ENCODE results near the gene HIPK1. TPM values are rescaled to one million over a fixed set of nuclear protein-coding genes. Genes with fewer than 3 reads are reported as not detected.

The HIPK1 gene
- total RNA-seq, 1 experiment from 2014 or later: 40.1 TPM

DNA sequence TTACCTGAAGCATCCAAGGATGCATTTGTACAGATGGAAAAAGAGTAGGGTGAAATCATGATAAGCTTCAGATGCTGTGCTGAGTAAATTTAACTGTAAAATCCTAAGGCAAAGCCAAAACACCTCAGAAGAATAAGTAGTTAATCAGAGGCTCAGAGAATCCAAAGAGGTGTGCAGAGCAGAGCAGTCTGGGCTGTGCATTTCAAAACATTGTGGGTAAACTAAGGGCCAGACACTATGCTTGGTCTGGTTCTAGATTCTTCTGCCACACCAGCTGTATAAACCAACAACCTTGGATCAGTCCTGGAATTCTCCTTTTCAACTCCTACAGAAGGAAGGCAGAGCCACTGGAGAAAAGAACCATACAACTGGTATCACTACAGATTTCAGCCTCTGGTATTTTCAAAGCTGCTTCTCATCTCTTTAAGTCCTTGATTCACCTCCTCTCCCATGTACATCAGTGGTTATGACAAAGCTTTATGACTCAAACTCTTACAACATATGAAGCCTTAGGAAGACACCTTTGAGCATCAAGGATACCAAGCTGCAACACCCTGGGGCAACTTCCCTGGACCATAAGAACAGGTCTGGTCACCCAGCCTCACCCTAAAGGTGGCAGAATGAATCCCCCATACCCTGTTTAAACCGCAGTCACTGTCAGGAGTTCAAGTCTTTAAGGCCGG lies 11.6 kb upstream of the HIPK1 start:
- Histone ChIP-seq H2AFZ (ENCODE audit: low read depth, low read length, poor library complexity, severe bottlenecking) (no peak overlapping the region), H3K27ac (ENCODE audit: low read depth, low read length) (no peak overlapping the region), H3K27me3 (ENCODE audit: insufficient read depth, low read length) (no peaks in the 10 kb centered on the region), H3K4me1 (ENCODE audit: control insufficient read depth in 1 of 2, insufficient read depth in 2 of 2, low read length in 2 of 2) (no peaks in the 10 kb centered on the region), H3K9ac (ENCODE audit: low read length) (no peak overlapping the region), H3K36me3 (ENCODE audit: control insufficient read depth in 1 of 2, insufficient read depth in 2 of 2, low read length in 2 of 2) (no peaks in the 10 kb centered on the region), H4K20me1 (ENCODE audit: insufficient read depth) (no peaks in the 10 kb centered on the region), H3K79me2 (ENCODE audit: insufficient read depth, low read length) (no peaks in the 10 kb centered on the region), H3K4me3 (replicated peaks in 1 of 2; ENCODE audit: low read depth in 1 of 2, low read length in 2 of 2) (no peak overlapping the region), H3K9me2 (ENCODE audit: insufficient read depth) (no peaks in the 10 kb centered on the region), H3K4me2 (ENCODE audit: low read length) (no peak overlapping the region), H3K9me3 (ENCODE audit: control insufficient read depth in 1 of 2, insufficient read depth in 1 of 2, low read depth in 1 of 2, low read length in 2 of 2) (no peaks in the 10 kb centered on the region)
- CTCF ChIA-PET: no interaction called here
- DNase-seq (ENCODE audit: low read depth, low spot score): no peak
- RAD21 ChIA-PET (ENCODE audit: low non-redundant PET in 1 of 2, low total read pairs in 2 of 2, uncharacterized antibody in 2 of 2, unreplicated experiment in 2 of 2): no interaction called here
- no peak for ATAC-seq
- intact Hi-C loops (cut with micrococcal nuclease): no loop called here
- TF ChIP-seq, protein P1, sequence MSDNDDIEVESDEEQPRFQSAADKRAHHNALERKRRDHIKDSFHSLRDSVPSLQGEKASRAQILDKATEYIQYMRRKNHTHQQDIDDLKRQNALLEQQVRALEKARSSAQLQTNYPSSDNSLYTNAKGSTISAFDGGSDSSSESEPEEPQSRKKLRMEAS (IDR thresholded peaks at IDR 0.05): no peak
- TF ChIP-seq JUND (IDR thresholded peaks at IDR 0.05): no peak
- TF ChIP-seq, protein P2, sequence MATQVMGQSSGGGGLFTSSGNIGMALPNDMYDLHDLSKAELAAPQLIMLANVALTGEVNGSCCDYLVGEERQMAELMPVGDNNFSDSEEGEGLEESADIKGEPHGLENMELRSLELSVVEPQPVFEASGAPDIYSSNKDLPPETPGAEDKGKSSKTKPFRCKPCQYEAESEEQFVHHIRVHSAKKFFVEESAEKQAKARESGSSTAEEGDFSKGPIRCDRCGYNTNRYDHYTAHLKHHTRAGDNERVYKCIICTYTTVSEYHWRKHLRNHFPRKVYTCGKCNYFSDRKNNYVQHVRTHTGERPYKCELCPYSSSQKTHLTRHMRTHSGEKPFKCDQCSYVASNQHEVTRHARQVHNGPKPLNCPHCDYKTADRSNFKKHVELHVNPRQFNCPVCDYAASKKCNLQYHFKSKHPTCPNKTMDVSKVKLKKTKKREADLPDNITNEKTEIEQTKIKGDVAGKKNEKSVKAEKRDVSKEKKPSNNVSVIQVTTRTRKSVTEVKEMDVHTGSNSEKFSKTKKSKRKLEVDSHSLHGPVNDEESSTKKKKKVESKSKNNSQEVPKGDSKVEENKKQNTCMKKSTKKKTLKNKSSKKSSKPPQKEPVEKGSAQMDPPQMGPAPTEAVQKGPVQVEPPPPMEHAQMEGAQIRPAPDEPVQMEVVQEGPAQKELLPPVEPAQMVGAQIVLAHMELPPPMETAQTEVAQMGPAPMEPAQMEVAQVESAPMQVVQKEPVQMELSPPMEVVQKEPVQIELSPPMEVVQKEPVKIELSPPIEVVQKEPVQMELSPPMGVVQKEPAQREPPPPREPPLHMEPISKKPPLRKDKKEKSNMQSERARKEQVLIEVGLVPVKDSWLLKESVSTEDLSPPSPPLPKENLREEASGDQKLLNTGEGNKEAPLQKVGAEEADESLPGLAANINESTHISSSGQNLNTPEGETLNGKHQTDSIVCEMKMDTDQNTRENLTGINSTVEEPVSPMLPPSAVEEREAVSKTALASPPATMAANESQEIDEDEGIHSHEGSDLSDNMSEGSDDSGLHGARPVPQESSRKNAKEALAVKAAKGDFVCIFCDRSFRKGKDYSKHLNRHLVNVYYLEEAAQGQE (IDR thresholded peaks at IDR 0.05; ENCODE audit: low read depth): no peak
- no TSS peak for BruUV-seq (replicated peaks)
- POLR2A ChIA-PET: interaction anchor here (1.9 kb wide), 1 partner anchor 11 kb away, joined by 5 read pairs; no protein-coding TSS in a partner anchor

GRCh38 chr1:113918243-113918642 lies 10.9 kb upstream of the HIPK1 start:
- no peaks in the 10 kb centered on the region for H4K20me1 ChIP-seq (ENCODE audit: insufficient read depth)
- H3K9me3 ChIP-seq (ENCODE audit: control insufficient read depth in 1 of 2, insufficient read depth in 1 of 2, low read depth in 1 of 2, low read length in 2 of 2): no peaks in the 10 kb centered on the region
- BruUV-seq (replicated peaks): no TSS peak
- no peak overlapping the region for H3K27ac ChIP-seq (ENCODE audit: low read depth, low read length)
- ChIA-PET RAD21 (ENCODE audit: low non-redundant PET in 1 of 2, low total read pairs in 2 of 2, uncharacterized antibody in 2 of 2, unreplicated experiment in 2 of 2) (no interaction called here), POLR2A (no interaction called here), CTCF (no interaction called here)
- H3K4me3 ChIP-seq (replicated peaks in 1 of 2; ENCODE audit: low read depth in 1 of 2, low read length in 2 of 2): no peak overlapping the region
- ATAC-seq (no peak), DNase-seq (ENCODE audit: low read depth, low spot score) (no peak)
- H3K4me1 ChIP-seq (ENCODE audit: control insufficient read depth in 1 of 2, insufficient read depth in 2 of 2, low read length in 2 of 2): no peaks in the 10 kb centered on the region
- no peak overlapping the region for H3K9ac ChIP-seq (ENCODE audit: low read length)
- no peak overlapping the region for H3K4me2 ChIP-seq (ENCODE audit: low read length)
- H3K27me3 ChIP-seq (ENCODE audit: insufficient read depth, low read length): no peaks in the 10 kb centered on the region
- H3K79me2 ChIP-seq (ENCODE audit: insufficient read depth, low read length): no peaks in the 10 kb centered on the region
- H3K36me3 ChIP-seq (ENCODE audit: control insufficient read depth in 1 of 2, insufficient read depth in 2 of 2, low read length in 2 of 2): no peaks in the 10 kb centered on the region
- no peaks in the 10 kb centered on the region for H3K9me2 ChIP-seq (ENCODE audit: insufficient read depth)
- no peak for TF ChIP-seq JUND (IDR thresholded peaks at IDR 0.05)
- TF ChIP-seq EGR1 (IDR thresholded peaks at IDR 0.05; ENCODE audit: low read depth): no peak
- no peak for TF ChIP-seq ZNF274 (IDR thresholded peaks at IDR 0.05; ENCODE audit: low read depth, low read length)
- TF ChIP-seq ZFX (IDR thresholded peaks at IDR 0.05): no peak
- TF ChIP-seq YY1 (IDR thresholded peaks at IDR 0.05; ENCODE audit: extremely low read depth, insufficient replicate concordance, low read depth, low read length): no peak
- TF ChIP-seq EZH2 (IDR thresholded peaks at IDR 0.05): no peak
- no peak for TF ChIP-seq FOSL1 (IDR thresholded peaks at IDR 0.05; ENCODE audit: low read depth)
- TF ChIP-seq, protein P3, sequence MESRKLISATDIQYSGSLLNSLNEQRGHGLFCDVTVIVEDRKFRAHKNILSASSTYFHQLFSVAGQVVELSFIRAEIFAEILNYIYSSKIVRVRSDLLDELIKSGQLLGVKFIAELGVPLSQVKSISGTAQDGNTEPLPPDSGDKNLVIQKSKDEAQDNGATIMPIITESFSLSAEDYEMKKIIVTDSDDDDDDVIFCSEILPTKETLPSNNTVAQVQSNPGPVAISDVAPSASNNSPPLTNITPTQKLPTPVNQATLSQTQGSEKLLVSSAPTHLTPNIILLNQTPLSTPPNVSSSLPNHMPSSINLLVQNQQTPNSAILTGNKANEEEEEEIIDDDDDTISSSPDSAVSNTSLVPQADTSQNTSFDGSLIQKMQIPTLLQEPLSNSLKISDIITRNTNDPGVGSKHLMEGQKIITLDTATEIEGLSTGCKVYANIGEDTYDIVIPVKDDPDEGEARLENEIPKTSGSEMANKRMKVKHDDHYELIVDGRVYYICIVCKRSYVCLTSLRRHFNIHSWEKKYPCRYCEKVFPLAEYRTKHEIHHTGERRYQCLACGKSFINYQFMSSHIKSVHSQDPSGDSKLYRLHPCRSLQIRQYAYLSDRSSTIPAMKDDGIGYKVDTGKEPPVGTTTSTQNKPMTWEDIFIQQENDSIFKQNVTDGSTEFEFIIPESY (IDR thresholded peaks at IDR 0.05; ENCODE audit: extremely low read depth, insufficient replicate concordance, low read length): no peak
- TF ChIP-seq CTCF (IDR thresholded peaks at IDR 0.05 in 2 of 3, conservative IDR thresholded peaks at IDR 0.05 in 1 of 3; ENCODE audit: borderline replicate concordance in 1 of 3, insufficient read depth in 1 of 3, low read depth in 2 of 3, low read length in 2 of 3): no peak
- TF ChIP-seq SRF (IDR thresholded peaks at IDR 0.05; ENCODE audit: low read depth): no peak
- intact Hi-C loops (cut with micrococcal nuclease): no loop called here
- no peak overlapping the region for H2AFZ ChIP-seq (ENCODE audit: low read depth, low read length, poor library complexity, severe bottlenecking)
